ENCODE data around the gene ARL14. TPM values are rescaled to one million over a fixed set of nuclear protein-coding genes. Genes with fewer than 3 reads are reported as not detected.

Gene ARL14
- total RNA-seq, 1 donor from 2014 or later = not detected

- Histone ChIP-seq H3K36me3 (no peaks in the 10 kb centered on the region), H2AFZ (replicated peaks) (no peak overlapping the region), H3K4me3 (no peak overlapping the region), H3K9ac (no peak overlapping the region), H3K4me1 (no peaks in the 10 kb centered on the region), H3K9me3 (ENCODE audit: low read depth) (peaks cover 6% of the 10 kb centered on the region), H3K27me3 (no peaks in the 10 kb centered on the region), H4K20me1 (ENCODE audit: low read depth) (no peaks in the 10 kb centered on the region), H3K79me2 (ENCODE audit: low read depth) (no peaks in the 10 kb centered on the region), H3K27ac (no peak overlapping the region), H3K4me2 (no peak overlapping the region), H3F3A (ENCODE audit: low read depth) (no peaks in the 10 kb centered on the region)
- Mint-ChIP-seq H3K4me1 (no peaks in the 10 kb centered on the region), H3K27ac (no peak overlapping the region), H3K4me3 (no peak overlapping the region), H3K9me3 (peaks cover 6% of the 10 kb centered on the region), H3K36me3 (no peaks in the 10 kb centered on the region), H3K27me3 (ENCODE audit: insufficient read depth, low read depth) (no peaks in the 10 kb centered on the region)
- no peak for DNase-seq (ENCODE audit: low spot score)
- TF ChIP-seq CTCF (IDR thresholded peaks at IDR 0.05) (no peak), EZH2 (IDR thresholded peaks at IDR 0.05) (no peak), EZH2phosphoT487 (IDR thresholded peaks at IDR 0.05) (no peak)
Observed at GRCh38 chr3:160725338-160725737, 48.4 kb downstream of the ARL14 start.

Small RNA genes lying within 50 kb of the gene (small RNA-seq; reads per million reads assigned to genes)
- not detected for gene RF00139

Other genes starting within 250 kb of the ARL14 start
- 80.9 and 120 TPM in 2 replicates for gene TRIM59, start 227.4 kb upstream of the ARL14 start, total RNA-seq (ENCODE audit: low replicate concordance)
- gene KPNA4, start 111.6 kb upstream of the ARL14 start, total RNA-seq (ENCODE audit: low replicate concordance) = 35.4 and 56.6 TPM in 2 replicates
- 16.5 and 25.2 TPM in 2 replicates for gene PPM1L, start 79.1 kb downstream of the ARL14 start, total RNA-seq (ENCODE audit: low replicate concordance)